NCI-H2196 (cell line): ENCODE data around the gene SYPL2.
"Not testable (repeated sequence)": the region's sequence is repeated elsewhere in the genome, so short reads cannot be mapped to it uniquely, and the experiment has no call there.

Source experiments
- DNase-seq: peaks from one replicate; lab custom pipeline; 2025; ENCODE audit not compliant: unreplicated experiment; lab: John Stamatoyannopoulos, UW

SYPL2 gene

GRCh38 chr1:109466452-109467300 lies at the start of gene SYPL2:
TSS of gene SYPL2 (plus strand) at chr1:109466546. CDS start at chr1:109466844, 298 bp downstream.
- DNase-seq: no peak

DNA sequence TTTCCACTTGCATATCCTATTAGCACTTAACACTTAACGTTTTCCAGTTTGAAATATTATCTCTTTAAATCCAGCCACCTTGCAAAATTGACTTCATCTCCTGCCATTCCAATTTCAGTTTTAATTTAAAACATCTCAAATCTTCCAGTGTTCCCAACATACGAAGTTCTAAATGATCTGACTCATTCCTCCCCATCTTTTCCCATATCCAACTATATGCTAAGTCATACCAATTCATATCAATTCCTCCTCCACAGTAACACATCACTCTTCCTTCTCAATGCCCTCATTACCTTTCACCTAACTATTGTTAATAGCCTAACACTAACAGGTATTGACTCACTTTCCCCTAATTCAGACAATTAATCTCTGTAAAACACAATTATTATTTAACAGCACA lies 42.8 kb upstream of the SYPL2 start:
- no peak for DNase-seq

- DNase-seq: peak; percentile 21
Observed at GRCh38 chr1:109425391-109426280, 40.7 kb upstream of the SYPL2 start.

GRCh38 chr1:109426281-109427170 lies 39.8 kb upstream of the SYPL2 start, which contains the start of gene PSMA5:
TSS of gene PSMA5 (minus strand) at chr1:109426448. CDS start at chr1:109426330, 118 bp downstream.
- peak; percentile 98 for DNase-seq

- no peak for DNase-seq
Observed at GRCh38 chr1:109427171-109427467, 39.2 kb upstream of the SYPL2 start.

GRCh38 chr1:109432336-109432735 lies 34.0 kb upstream of the SYPL2 start:
- DNase-seq: no peak

DNA sequence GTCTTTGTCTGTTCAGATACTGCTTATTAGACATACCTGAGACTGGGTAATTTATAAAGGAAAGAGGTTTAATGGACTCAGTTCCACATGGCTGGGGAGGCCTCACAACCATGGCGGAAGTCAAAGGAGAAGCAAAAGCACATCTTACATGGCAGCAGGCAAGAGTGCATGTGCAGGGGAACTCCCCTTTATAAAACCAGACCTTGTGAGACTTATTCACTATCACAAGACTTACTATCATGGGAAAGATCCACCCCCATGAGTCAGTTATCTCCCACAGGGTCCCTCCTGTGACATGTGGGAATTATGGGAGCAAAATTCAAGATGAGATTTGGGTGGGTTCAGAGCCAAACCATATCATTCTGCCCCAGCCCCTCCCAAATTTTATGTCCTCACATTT lies 33.0 kb upstream of the SYPL2 start:
- no peak for DNase-seq

DNA sequence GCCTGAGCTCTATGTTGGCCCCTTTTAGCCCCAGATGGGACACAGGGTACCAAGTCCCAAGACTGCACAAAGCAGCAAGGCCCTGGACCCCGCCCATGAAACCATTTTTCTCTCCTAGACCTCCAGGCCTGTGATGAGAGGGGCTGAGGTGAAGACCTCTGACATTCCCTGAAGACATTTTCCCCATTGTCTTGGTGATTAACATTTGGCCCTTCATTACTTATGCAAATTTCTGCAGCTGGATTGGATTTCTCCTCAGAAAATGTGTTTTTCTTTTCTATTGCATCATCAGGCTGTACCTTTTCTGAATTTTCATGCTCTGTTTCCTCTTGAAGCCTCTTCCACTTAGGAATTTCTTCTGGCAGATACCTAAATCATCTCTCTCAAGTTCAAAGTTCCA lies 31.9 kb upstream of the SYPL2 start:
- no peak for DNase-seq

DNA sequence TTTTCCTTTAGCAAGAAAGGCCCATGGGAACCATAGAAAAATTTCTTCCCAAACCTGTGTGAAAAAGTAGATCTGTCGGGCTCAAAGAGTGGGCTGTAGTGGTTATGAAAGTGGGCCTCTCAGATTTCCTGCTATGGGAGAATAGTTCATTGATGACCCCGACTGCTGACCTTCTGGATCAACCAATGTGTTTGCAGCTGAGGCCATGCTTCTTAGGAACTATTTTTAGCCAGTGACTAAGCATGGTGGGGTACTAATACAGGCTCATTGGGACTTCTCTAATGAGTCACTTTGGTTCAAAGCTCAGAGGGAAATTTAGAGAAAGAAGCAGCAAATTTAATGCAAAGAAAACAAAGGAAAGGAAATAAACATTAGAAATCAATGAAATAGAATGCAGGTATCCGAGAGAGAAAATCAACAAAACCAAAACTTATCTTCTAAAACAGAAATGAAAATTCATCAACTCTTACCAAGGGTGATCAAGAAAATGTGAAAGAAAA lies 27.5 kb upstream of the SYPL2 start:
- no peak for DNase-seq

- no peak for DNase-seq
Observed at GRCh38 chr1:109441069-109441468, 25.3 kb upstream of the SYPL2 start.

GRCh38 chr1:109443476-109443875 lies 22.9 kb upstream of the SYPL2 start:
- no peak for DNase-seq

DNA sequence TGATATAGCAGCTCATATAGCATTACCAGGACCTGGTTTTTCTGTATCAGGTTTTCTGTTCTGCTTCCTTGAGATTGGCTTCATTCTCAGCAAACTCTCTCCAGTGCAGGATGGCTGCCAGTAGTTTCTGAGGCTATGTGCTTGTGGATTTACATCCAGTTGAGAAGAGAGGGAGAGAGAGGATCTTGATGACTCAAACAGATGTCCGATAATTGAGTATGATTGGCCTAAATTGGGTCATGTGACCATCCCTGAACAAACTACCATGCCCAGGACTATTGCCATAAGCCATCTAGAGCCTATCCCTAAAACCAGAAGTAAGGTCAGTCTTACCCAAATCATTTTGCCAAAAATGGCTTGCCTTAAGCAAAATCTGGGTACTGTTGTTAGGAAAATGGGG lies 22.0 kb upstream of the SYPL2 start:
- no peak for DNase-seq

DNA sequence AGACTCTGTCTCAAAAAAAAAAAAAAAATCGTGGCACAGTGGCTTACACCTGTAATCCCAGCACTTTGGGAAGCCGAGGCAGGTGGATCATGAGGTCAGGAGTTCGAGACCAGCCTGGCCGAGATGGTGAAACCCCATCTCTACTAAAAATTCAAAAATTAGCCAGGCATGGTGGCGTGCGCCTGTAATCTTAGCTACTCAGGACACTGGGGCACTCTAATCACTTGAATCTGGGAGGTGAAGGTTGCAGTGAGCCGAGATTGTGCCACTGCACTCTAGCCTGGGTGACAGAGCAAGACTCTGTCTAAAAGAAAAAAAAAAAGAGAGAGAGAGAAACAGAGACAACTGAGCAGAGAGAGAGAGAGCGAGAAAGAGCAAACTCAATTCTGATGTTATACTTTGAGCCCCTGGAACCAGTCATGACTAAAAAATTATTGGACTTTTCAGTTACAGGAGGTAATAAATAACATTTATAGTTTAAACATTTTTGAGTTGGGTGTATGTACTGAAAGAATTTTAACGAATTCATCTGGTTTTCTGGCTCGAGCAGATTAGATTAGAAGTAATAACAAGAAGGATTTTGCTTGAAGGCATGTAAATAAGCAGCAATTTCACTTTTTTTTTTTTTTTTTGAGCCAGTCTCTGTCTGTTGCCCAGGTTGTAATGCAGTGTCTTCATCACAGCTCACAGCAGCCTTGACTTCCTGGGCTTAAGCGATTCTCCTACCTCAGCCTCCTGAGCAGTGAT lies 20.2 kb upstream of the SYPL2 start:
- DNase-seq: not testable (repeated sequence)

DNA sequence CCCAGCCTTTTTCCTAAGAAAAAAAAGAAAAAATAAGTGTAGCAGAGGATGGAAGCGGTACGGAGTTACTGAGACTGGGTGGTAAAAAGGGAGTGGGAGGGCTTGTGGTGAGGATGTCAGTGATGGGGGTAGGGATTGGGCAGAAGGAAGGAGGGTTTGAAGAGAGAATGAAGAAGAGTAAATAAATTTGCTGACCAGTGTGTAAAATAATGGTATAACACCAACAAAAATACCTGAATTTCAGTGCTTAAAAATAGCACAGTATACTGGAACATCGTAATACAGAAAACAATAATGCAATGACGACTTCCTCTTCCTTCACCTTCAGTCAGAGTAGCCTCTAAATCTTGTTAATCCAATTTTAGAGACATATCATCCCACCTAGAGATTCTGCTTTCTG lies 18.8 kb upstream of the SYPL2 start:
- no peak for DNase-seq

GRCh38 chr1:109454497-109455133 lies 11.7 kb upstream of the SYPL2 start:
- no peak for DNase-seq

- no peak for DNase-seq
Observed at GRCh38 chr1:109457819-109458218, 8.5 kb upstream of the SYPL2 start.

- DNase-seq: no peak
Observed at GRCh38 chr1:109466125-109466451, 258 bp upstream of the SYPL2 start.

DNA sequence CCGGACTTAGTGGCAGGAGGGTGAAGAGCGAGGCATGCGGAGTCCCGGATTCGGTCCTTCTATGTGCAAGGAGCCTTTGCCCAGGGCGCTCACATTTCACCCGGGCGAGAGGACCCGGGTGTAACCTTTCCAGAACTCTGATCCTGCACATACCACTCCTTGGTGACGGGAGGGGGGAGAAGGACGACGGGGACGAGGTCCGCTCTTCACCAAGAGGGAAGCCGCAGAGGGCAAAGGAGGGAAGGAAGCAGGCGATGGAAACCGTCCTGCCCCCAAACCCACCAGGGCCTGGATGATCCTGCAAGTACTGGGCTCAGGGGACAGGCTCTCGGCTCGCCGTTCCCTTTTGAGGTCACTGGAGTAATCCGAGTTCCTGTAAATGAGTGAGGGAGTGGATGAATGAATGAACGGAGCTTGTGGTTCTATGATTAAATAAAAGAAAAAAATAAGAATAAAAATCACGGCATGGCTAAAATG lies 993 bp downstream of the SYPL2 start:
- DNase-seq: no peak

DNA sequence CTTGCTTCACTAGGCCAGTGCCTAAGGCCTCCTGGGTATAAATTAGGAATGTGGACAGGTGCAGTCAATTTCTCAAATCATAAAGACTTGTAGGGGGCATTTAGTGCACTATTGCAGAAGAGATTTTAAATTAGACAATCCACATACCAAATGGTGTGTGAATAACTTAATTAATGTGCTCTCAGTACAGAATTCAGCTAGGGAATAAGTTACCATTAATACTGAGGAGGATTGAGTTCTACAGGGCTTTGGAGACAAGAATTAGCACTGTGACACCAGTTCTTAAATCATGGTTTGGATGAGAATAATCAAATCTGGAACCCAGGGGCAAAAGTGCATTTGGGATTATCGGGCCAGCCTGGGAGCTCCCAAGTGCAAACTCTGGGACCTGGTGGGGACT lies 1.7 kb downstream of the SYPL2 start:
- no peak for DNase-seq

DNA sequence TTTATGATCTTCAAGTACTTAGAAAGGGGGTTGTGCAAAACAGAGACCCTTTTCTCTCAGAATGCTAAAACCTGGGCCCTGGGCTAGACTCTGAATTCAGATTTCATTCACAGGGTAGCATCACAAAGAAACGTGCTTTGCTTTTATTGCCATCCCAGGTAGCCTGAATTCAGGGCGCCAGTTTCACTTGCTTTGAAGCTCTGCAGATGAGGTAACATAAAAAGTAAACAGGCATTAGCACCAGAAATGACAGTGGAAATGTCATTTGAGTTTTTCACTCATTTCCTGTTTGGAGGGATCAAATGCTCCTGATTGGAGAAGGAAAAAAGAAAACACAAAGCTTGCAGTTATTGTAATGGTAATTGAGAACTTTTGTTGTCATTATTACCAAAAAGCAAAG lies 2.6 kb downstream of the SYPL2 start:
- no peak for DNase-seq
